PC-3 (cell line): ENCODE results near the gene MED17. TPM values are rescaled to one million over a fixed set of nuclear protein-coding genes. Genes with fewer than 3 reads are reported as not detected.

Source experiments
- ATAC-seq: fragments of 200-7000 bp; cut with Tn5 transposase; 2 replicates; pipeline ENCODE4 v1.9.1; 2020; ENCODE audit warnings: mild to moderate bottlenecking, moderate library complexity
- BruUV-seq: library from RNA; stranded (reverse); fragments of 400-500 nt; replicated peaks from 2 replicates; lab custom pipeline; 2021; lab: Mats Ljungman, UMichigan
- CTCF ChIA-PET: fragments of 300-600 bp; sonication (Branson Sonifier 250); formaldehyde crosslinking; loops from one replicate; lab custom pipeline; 2022; ENCODE audit warnings: antibody characterized with exemption; lab: Charles Lee
- POLR2A ChIA-PET: fragments of 300-600 bp; sonication (Branson Sonifier 250); formaldehyde crosslinking; loops from one replicate; lab custom pipeline; 2022; ENCODE audit warnings: antibody characterized with exemption; ENCODE audit not compliant: unreplicated experiment; lab: Charles Lee
- DNase-seq: peaks from one replicate; pipeline ENCODE4 v3.0.0-alpha.2; 2015
- H2AFZ ChIP-seq: fragments of 300-600 bp; sonication (generic); 2 replicates; pipeline ENCODE4 v1.6.0; 2016; ENCODE audit warnings: antibody characterized with exemption, low read length
- H3F3A ChIP-seq: fragments of 300-600 bp; sonication (generic); one replicate; pipeline ENCODE4 v1.6.0; 2017; ENCODE audit warnings: antibody characterized with exemption, low read length, control low read depth, mild to moderate bottlenecking; ENCODE audit not compliant: unreplicated experiment
- H3K27ac ChIP-seq: fragments of 300-600 bp; sonication (generic); 2 replicates; pipeline ENCODE4 v1.5.1; 2016; ENCODE audit warnings: mild to moderate bottlenecking, low read length
- H3K27me3 ChIP-seq: fragments of 300-600 bp; sonication (generic); 2 replicates; pipeline ENCODE4 v1.6.1; 2016; ENCODE audit warnings: low read length, mixed read lengths
- H3K36me3 ChIP-seq: fragments of 300-600 bp; sonication (generic); 2 replicates; pipeline ENCODE4 v1.6.1; 2016; ENCODE audit warnings: low read depth, mixed run types, low read length, mixed read lengths
- H3K4me1 ChIP-seq: fragments of 300-600 bp; sonication (generic); 2 replicates; pipeline ENCODE4 v1.5.1; 2016; ENCODE audit warnings: low read length; ENCODE audit not compliant: insufficient read depth
- H3K4me2 ChIP-seq: fragments of 300-600 bp; sonication (generic); 2 replicates; pipeline ENCODE4 v1.6.0; 2016; ENCODE audit warnings: low read length
- H3K4me3 ChIP-seq: fragments of 300-600 bp; sonication (generic); 2 replicates; pipeline ENCODE4 v1.5.1; 2016; ENCODE audit warnings: mild to moderate bottlenecking, low read length, mixed read lengths
- H3K79me2 ChIP-seq: fragments of 300-600 bp; sonication (generic); 2 replicates; pipeline ENCODE4 v1.6.1; 2017; ENCODE audit warnings: low read length, mixed read lengths
- H3K9ac ChIP-seq: fragments of 300-600 bp; sonication (generic); 2 replicates; pipeline ENCODE4 v1.6.0; 2016; ENCODE audit warnings: mild to moderate bottlenecking, low read length
- H3K9me2 ChIP-seq: fragments of 300-600 bp; sonication (generic); replicated peaks from 2 replicates; pipeline ENCODE4 v1.6.1; 2016; ENCODE audit warnings: mixed run types, low read length, mixed read lengths
- H3K9me3 ChIP-seq: fragments of 300-600 bp; sonication (generic); 2 replicates; pipeline ENCODE4 v1.6.1; 2016; ENCODE audit warnings: low read length, mixed read lengths
- H4K20me1 ChIP-seq: fragments of 300-600 bp; sonication (generic); 2 replicates; pipeline ENCODE4 v1.6.1; 2016; ENCODE audit warnings: low read length, mixed read lengths
- CTCF ChIP-seq: fragments of 300-600 bp; sonication (generic); conservative IDR thresholded peaks from 2 replicates; pipeline ENCODE4 v1.5.1; 2017; ENCODE audit warnings: antibody characterized with exemption, low read depth, mild to moderate bottlenecking, low read length
- EZH2 ChIP-seq: fragments of 300-600 bp; sonication (generic); IDR thresholded peaks from one replicate; pipeline ENCODE4 v1.6.1; 2017; ENCODE audit warnings: antibody characterized with exemption, mild to moderate bottlenecking, low read length; ENCODE audit not compliant: unreplicated experiment
- EZH2phosphoT487 ChIP-seq: fragments of 300-600 bp; sonication (generic); IDR thresholded peaks from 2 replicates; pipeline ENCODE4 v1.6.1; 2018; ENCODE audit warnings: mild to moderate bottlenecking, antibody characterized with exemption, low read length, borderline replicate concordance
- intact Hi-C: fragments of 100-400 bp; cut with micrococcal nuclease; formaldehyde crosslinking; loops from 2 replicates; pipeline ENCODE4 v1.9.0; 2023
- total RNA-seq: library from RNA; depleted of rRNA; stranded (reverse); fragments of >200 nt; gene quantifications from 2 replicates; pipeline ENCODE4 v1.2.3, GENCODE V29; 2014

The MED17 gene
- total RNA-seq, 1 experiment from 2014 or later = 58.5 TPM

GRCh38 chr11:93746101-93746500 is 38.0 kb upstream of the MED17 start:
- DNase-seq (no peak), ATAC-seq (no peak)
- H3K27me3 ChIP-seq = no peaks in the 10 kb centered on the region
- no peaks in the 10 kb centered on the region for H3F3A ChIP-seq
- H3K27ac ChIP-seq = no peak overlapping the region
- H3K36me3 ChIP-seq = no peaks in the 10 kb centered on the region
- H3K4me1 ChIP-seq = peaks cover 6% of the 10 kb centered on the region; the same call in 1 of the 2 replicates
- TF ChIP-seq EZH2 (no peak), CTCF (no peak), EZH2phosphoT487 (no peak)
- H3K4me2 ChIP-seq = no peak overlapping the region
- H3K4me3 ChIP-seq = no peak overlapping the region
- peaks cover 28% of the 10 kb centered on the region for H3K79me2 ChIP-seq
- no peaks in the 10 kb centered on the region for H3K9me2 ChIP-seq
- intact Hi-C loops = no loop called here
- H3K9me3 ChIP-seq = no peaks in the 10 kb centered on the region
- H4K20me1 ChIP-seq = no peaks in the 10 kb centered on the region
- no peak overlapping the region for H2AFZ ChIP-seq
- no TSS peak for BruUV-seq
- CTCF ChIA-PET = no interaction called here
- no peak overlapping the region for H3K9ac ChIP-seq
- POLR2A ChIA-PET = no interaction called here

- TF ChIP-seq EZH2 (no peak), CTCF (no peak), EZH2phosphoT487 (no peak)
- H3F3A ChIP-seq = no peaks in the 10 kb centered on the region
- H3K4me2 ChIP-seq = no peak overlapping the region
- H4K20me1 ChIP-seq = no peaks in the 10 kb centered on the region
- no peak for ATAC-seq
- no peak for DNase-seq
- no peaks in the 10 kb centered on the region for H3K9me2 ChIP-seq
- no peaks in the 10 kb centered on the region for H3K9me3 ChIP-seq
- no peak overlapping the region for H3K27ac ChIP-seq
- H3K36me3 ChIP-seq = no peaks in the 10 kb centered on the region
- POLR2A ChIA-PET = no interaction called here
- no peak overlapping the region for H3K4me3 ChIP-seq
- no TSS peak for BruUV-seq
- no peak overlapping the region for H3K9ac ChIP-seq
- intact Hi-C loops = no loop called here
- H3K4me1 ChIP-seq = peaks cover 6% of the 10 kb centered on the region; the same call in 1 of the 2 replicates
- no peak overlapping the region for H2AFZ ChIP-seq
- CTCF ChIA-PET = no interaction called here
- no peaks in the 10 kb centered on the region for H3K27me3 ChIP-seq
- H3K79me2 ChIP-seq = peaks cover 20% of the 10 kb centered on the region
Observed at GRCh38 chr11:93747122-93747521, 37.0 kb upstream of the MED17 start.

GRCh38 chr11:93751001-93751400 is 33.1 kb upstream of the MED17 start:
- CTCF ChIA-PET = no interaction called here
- BruUV-seq = no TSS peak
- POLR2A ChIA-PET = no interaction called here

More at GRCh38 chr11:93751001-93751400, 33.1 kb upstream of the MED17 start:
- no peaks in the 10 kb centered on the region for H3K9me2 ChIP-seq
- intact Hi-C loops = no loop called here
- no peaks in the 10 kb centered on the region for H3K4me1 ChIP-seq
- DNase-seq (no peak), ATAC-seq (no peak)
- H3K36me3 ChIP-seq = no peaks in the 10 kb centered on the region; the same call in 1 of the 2 replicates
- H3K4me2 ChIP-seq = no peak overlapping the region
- no peaks in the 10 kb centered on the region for H3K27me3 ChIP-seq
- no peak overlapping the region for H3K27ac ChIP-seq
- H3K79me2 ChIP-seq = no peaks in the 10 kb centered on the region
- no peaks in the 10 kb centered on the region for H3F3A ChIP-seq
- H3K9me3 ChIP-seq = no peaks in the 10 kb centered on the region
- H4K20me1 ChIP-seq = no peaks in the 10 kb centered on the region
- H2AFZ ChIP-seq = no peak overlapping the region
- no peak overlapping the region for H3K9ac ChIP-seq
- TF ChIP-seq CTCF = no peak
- no peak for TF ChIP-seq EZH2phosphoT487
- TF ChIP-seq EZH2 = no peak
- H3K4me3 ChIP-seq = no peak overlapping the region
